PC-3 (cell line): ENCODE data around the gene BTD.

ENCODE experiments used
- CTCF ChIP-seq: fragments of 300-600 bp; sonication (generic); conservative IDR thresholded peaks from 2 replicates; pipeline ENCODE4 v1.5.1; 2017; ENCODE audit warnings: antibody characterized with exemption, low read depth, mild to moderate bottlenecking, low read length
- EZH2 ChIP-seq: fragments of 300-600 bp; sonication (generic); IDR thresholded peaks from one replicate; pipeline ENCODE4 v1.6.1; 2017; ENCODE audit warnings: antibody characterized with exemption, mild to moderate bottlenecking, low read length; ENCODE audit not compliant: unreplicated experiment
- EZH2phosphoT487 ChIP-seq: fragments of 300-600 bp; sonication (generic); IDR thresholded peaks from 2 replicates; pipeline ENCODE4 v1.6.1; 2018; ENCODE audit warnings: mild to moderate bottlenecking, antibody characterized with exemption, low read length, borderline replicate concordance

DNA sequence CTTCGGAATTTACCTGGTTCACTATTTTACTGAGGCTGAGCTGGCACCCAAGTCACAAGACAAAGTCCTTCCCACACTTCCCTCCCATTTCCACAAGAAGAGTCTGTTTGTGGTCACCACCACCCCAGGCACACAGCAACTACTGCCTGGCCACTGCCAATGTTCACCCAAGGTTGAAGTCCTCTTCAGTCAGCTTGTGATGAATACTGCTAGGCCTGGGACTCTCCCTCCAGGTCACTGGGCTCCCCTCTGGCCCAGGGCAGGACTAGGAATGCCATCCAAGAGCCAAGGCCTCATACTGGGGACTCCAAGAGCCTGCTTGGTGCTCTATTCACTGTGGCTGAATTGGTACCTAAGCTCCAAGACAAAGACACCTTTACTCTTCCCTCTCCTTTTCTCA is 49.6 kb upstream of the BTD start:
- no peak for TF ChIP-seq CTCF
- TF ChIP-seq EZH2phosphoT487: no peak
- no peak for TF ChIP-seq EZH2
